ENCODE measurements around the gene ATP11A.

Gene ATP11A

DNA sequence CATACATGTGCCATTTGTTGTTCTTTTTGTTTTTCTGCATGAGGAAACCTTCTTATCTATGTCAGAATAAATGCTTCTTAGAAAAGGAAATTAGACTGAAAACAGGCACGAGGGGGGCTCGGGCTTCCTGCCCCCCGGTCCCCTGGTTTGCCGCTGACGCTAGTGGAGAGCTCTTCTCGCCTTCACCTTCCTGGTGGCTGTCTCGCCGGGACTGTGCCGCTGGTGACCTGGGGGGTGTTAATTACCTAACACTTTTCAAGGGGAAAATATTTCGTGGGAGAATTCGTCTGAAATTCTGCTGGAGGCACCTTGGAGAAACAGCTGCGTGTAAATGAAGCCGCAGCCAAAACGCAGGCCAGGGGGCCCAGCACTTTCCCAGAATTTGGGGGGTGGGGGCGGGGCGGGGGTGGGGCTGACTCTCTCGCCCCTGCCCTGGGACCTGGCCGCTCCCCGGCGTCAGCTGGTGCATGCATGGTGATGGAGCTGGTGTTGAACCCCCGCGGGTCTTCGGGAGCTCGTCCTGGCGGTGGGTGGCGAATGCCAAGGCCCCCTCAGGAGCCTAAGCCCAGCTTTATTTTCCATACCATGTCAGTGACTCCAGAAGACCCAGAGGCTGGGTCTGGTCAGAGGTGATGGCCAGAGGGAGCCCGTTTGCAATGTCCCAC lies 220.9 kb downstream of the ATP11A start:
- Histone ChIP-seq H3K9me3 (ENCODE audit: control insufficient read depth, insufficient read depth, low read depth, low read length) (no peaks in the 10 kb centered on the region), H3K4me3 (ENCODE audit: low read depth, low read length) (no peak overlapping the region), H3K4me1 (ENCODE audit: control insufficient read depth, insufficient read depth, low read length) (no peaks in the 10 kb centered on the region), H3K27ac (ENCODE audit: extremely low read depth, low read depth, low read length) (no peak overlapping the region), H3K36me3 (ENCODE audit: control insufficient read depth in 2 of 2, insufficient read depth in 1 of 2, low read length in 2 of 2) (peaks cover 0 to 5% of the 10 kb centered on the region in 2 experiments; a peak in 2 of 3 replicates)
- POLR2A ChIA-PET, result no interaction called here
- CTCF ChIA-PET, result interaction anchor here (0.6 kb wide), 1 partner anchor 8 kb away, joined by 3 read pairs; no protein-coding TSS in a partner anchor
- no peak for TF ChIP-seq ZNF707 (tag by site-specific recombination; IDR thresholded peaks at IDR 0.05)
- TF ChIP-seq ZNF324 (tag by site-specific recombination; IDR thresholded peaks at IDR 0.05), result no peak
- TF ChIP-seq ZNF2 (tag by site-specific recombination; IDR thresholded peaks at IDR 0.05), result no peak
- no peak for TF ChIP-seq ZNF24 (tag by site-specific recombination; IDR thresholded peaks at IDR 0.05)
- TF ChIP-seq ZBTB21 (tag by site-specific recombination; IDR thresholded peaks at IDR 0.05), result no peak
- TF ChIP-seq, protein P1, sequence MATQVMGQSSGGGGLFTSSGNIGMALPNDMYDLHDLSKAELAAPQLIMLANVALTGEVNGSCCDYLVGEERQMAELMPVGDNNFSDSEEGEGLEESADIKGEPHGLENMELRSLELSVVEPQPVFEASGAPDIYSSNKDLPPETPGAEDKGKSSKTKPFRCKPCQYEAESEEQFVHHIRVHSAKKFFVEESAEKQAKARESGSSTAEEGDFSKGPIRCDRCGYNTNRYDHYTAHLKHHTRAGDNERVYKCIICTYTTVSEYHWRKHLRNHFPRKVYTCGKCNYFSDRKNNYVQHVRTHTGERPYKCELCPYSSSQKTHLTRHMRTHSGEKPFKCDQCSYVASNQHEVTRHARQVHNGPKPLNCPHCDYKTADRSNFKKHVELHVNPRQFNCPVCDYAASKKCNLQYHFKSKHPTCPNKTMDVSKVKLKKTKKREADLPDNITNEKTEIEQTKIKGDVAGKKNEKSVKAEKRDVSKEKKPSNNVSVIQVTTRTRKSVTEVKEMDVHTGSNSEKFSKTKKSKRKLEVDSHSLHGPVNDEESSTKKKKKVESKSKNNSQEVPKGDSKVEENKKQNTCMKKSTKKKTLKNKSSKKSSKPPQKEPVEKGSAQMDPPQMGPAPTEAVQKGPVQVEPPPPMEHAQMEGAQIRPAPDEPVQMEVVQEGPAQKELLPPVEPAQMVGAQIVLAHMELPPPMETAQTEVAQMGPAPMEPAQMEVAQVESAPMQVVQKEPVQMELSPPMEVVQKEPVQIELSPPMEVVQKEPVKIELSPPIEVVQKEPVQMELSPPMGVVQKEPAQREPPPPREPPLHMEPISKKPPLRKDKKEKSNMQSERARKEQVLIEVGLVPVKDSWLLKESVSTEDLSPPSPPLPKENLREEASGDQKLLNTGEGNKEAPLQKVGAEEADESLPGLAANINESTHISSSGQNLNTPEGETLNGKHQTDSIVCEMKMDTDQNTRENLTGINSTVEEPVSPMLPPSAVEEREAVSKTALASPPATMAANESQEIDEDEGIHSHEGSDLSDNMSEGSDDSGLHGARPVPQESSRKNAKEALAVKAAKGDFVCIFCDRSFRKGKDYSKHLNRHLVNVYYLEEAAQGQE (tag by site-specific recombination; IDR thresholded peaks at IDR 0.05), result no peak

DNA sequence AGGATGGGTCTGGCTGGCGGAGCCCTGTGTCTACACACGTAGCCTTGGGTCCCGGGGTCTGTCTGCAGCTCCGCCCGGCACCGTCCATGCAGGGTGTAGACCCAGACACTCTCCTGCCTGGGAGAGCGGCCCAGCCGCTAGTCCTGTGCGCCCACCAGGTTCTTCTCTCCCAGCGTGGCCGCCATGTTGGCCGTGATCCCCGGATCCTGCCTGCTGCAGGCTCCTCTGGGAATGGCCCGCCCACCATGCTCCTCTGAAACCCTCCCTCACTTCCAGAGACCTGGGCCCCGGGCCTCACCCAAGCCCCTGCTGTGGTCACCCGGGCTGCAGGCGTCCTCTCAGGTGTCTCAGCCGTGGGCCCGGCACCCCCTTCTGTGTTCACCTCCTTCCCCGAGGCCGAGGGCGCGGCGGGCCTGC lies 221.5 kb downstream of the ATP11A start:
- TF ChIP-seq SCRT2 (tag by site-specific recombination; IDR thresholded peaks at IDR 0.05), result no peak
- TF ChIP-seq ZNF302 (tag by site-specific recombination; IDR thresholded peaks at IDR 0.05; ENCODE audit: low read depth), result no peak
- TF ChIP-seq, protein P2, sequence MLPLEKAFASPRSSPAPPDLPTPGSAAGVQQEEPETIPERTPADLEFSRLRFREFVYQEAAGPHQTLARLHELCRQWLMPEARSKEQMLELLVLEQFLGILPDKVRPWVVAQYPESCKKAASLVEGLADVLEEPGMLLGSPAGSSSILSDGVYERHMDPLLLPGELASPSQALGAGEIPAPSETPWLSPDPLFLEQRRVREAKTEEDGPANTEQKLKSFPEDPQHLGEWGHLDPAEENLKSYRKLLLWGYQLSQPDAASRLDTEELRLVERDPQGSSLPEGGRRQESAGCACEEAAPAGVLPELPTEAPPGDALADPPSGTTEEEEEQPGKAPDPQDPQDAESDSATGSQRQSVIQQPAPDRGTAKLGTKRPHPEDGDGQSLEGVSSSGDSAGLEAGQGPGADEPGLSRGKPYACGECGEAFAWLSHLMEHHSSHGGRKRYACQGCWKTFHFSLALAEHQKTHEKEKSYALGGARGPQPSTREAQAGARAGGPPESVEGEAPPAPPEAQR (tag by site-specific recombination; IDR thresholded peaks at IDR 0.05), result no peak
- no peak for TF ChIP-seq KLF16 (tag by site-specific recombination; IDR thresholded peaks at IDR 0.05)
- no peak for TF ChIP-seq KLF8 (tag by site-specific recombination; IDR thresholded peaks at IDR 0.05)
- TF ChIP-seq, protein P3, sequence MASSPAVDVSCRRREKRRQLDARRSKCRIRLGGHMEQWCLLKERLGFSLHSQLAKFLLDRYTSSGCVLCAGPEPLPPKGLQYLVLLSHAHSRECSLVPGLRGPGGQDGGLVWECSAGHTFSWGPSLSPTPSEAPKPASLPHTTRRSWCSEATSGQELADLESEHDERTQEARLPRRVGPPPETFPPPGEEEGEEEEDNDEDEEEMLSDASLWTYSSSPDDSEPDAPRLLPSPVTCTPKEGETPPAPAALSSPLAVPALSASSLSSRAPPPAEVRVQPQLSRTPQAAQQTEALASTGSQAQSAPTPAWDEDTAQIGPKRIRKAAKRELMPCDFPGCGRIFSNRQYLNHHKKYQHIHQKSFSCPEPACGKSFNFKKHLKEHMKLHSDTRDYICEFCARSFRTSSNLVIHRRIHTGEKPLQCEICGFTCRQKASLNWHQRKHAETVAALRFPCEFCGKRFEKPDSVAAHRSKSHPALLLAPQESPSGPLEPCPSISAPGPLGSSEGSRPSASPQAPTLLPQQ (tag by site-specific recombination; IDR thresholded peaks at IDR 0.05), result no peak
- TF ChIP-seq ZNF561 (tag by site-specific recombination; IDR thresholded peaks at IDR 0.05; ENCODE audit: borderline replicate concordance), result no peak
- TF ChIP-seq, protein P4, sequence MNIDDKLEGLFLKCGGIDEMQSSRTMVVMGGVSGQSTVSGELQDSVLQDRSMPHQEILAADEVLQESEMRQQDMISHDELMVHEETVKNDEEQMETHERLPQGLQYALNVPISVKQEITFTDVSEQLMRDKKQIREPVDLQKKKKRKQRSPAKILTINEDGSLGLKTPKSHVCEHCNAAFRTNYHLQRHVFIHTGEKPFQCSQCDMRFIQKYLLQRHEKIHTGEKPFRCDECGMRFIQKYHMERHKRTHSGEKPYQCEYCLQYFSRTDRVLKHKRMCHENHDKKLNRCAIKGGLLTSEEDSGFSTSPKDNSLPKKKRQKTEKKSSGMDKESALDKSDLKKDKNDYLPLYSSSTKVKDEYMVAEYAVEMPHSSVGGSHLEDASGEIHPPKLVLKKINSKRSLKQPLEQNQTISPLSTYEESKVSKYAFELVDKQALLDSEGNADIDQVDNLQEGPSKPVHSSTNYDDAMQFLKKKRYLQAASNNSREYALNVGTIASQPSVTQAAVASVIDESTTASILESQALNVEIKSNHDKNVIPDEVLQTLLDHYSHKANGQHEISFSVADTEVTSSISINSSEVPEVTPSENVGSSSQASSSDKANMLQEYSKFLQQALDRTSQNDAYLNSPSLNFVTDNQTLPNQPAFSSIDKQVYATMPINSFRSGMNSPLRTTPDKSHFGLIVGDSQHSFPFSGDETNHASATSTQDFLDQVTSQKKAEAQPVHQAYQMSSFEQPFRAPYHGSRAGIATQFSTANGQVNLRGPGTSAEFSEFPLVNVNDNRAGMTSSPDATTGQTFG (tag by site-specific recombination; IDR thresholded peaks at IDR 0.05; ENCODE audit: borderline replicate concordance), result no peak
- TF ChIP-seq ZNF792 (tag by site-specific recombination; IDR thresholded peaks at IDR 0.05), result no peak
- TF ChIP-seq ZNF558 (tag by site-specific recombination; IDR thresholded peaks at IDR 0.05), result no peak
- TF ChIP-seq ZNF426 (tag by site-specific recombination; IDR thresholded peaks at IDR 0.05), result no peak
- TF ChIP-seq, protein P5, sequence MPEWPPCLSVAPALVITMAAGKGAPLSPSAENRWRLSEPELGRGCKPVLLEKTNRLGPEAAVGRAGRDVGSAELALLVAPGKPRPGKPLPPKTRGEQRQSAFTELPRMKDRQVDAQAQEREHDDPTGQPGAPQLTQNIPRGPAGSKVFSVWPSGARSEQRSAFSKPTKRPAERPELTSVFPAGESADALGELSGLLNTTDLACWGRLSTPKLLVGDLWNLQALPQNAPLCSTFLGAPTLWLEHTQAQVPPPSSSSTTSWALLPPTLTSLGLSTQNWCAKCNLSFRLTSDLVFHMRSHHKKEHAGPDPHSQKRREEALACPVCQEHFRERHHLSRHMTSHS (tag by site-specific recombination; IDR thresholded peaks at IDR 0.05), result no peak
- TF ChIP-seq, protein P6, sequence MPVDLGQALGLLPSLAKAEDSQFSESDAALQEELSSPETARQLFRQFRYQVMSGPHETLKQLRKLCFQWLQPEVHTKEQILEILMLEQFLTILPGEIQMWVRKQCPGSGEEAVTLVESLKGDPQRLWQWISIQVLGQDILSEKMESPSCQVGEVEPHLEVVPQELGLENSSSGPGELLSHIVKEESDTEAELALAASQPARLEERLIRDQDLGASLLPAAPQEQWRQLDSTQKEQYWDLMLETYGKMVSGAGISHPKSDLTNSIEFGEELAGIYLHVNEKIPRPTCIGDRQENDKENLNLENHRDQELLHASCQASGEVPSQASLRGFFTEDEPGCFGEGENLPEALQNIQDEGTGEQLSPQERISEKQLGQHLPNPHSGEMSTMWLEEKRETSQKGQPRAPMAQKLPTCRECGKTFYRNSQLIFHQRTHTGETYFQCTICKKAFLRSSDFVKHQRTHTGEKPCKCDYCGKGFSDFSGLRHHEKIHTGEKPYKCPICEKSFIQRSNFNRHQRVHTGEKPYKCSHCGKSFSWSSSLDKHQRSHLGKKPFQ (tag by site-specific recombination; IDR thresholded peaks at IDR 0.05), result no peak
- no peak for TF ChIP-seq ZNF677 (tag by site-specific recombination; IDR thresholded peaks at IDR 0.05)
- no peak for TF ChIP-seq OVOL3 (tag by site-specific recombination; IDR thresholded peaks at IDR 0.05)
- TF ChIP-seq OSR2 (tag by site-specific recombination; IDR thresholded peaks at IDR 0.05), result no peak
- TF ChIP-seq ZNF501 (tag by site-specific recombination; IDR thresholded peaks at IDR 0.05), result no peak
- ChIA-PET CTCF (interaction anchor here (0.5 to 0.6 kb wide), 2 partner anchors 21 to 372 kb away, joined by 3 read pairs; no protein-coding TSS in a partner anchor), POLR2A (no interaction called here)
- Histone ChIP-seq H3K4me3 (ENCODE audit: low read depth, low read length) (no peak overlapping the region), H3K27ac (ENCODE audit: extremely low read depth, low read depth, low read length) (no peak overlapping the region), H3K4me1 (ENCODE audit: control insufficient read depth, insufficient read depth, low read length) (no peaks in the 10 kb centered on the region), H3K9me3 (ENCODE audit: control insufficient read depth, insufficient read depth, low read depth, low read length) (no peaks in the 10 kb centered on the region), H3K36me3 (ENCODE audit: control insufficient read depth in 2 of 2, insufficient read depth in 1 of 2, low read length in 2 of 2) (peaks cover 0 to 2% of the 10 kb centered on the region in 2 experiments; a peak in 2 of 3 replicates)

Data from HEK293 (cell line).